K562 (cell line): Measurements from ENCODE around the gene TARS2. TPM values are rescaled to one million over a fixed set of nuclear protein-coding genes. Genes with fewer than 3 reads are reported as not detected.

ENCODE experiments used
- CREM ChIP-seq: IDR thresholded peaks from 2 replicates; pipeline ENCODE4 v1.6.1; 2014; ENCODE audit warnings: antibody characterized with exemption, low read depth
- CXXC5 ChIP-seq: fragments of 250-450 bp; sonication (Bioruptor Pico); IDR thresholded peaks from 2 replicates; pipeline ENCODE4 v1.8.0; 2022; ENCODE audit warnings: inconsistent platforms, mild to moderate bottlenecking, moderate library complexity
- DDX20 ChIP-seq: fragments of 450-650 bp; IDR thresholded peaks from 2 replicates; pipeline ENCODE4 v1.6.1; 2016; ENCODE audit warnings: missing genetic modification characterization, low read depth, mild to moderate bottlenecking, missing compliant biosample characterization, moderate library complexity
- GABPB2 ChIP-seq: fragments of 250-450 bp; sonication (Bioruptor Pico); conservative IDR thresholded peaks from 2 replicates; pipeline ENCODE4 v1.5.1; 2021; ENCODE audit warnings: mild to moderate bottlenecking
- HDAC2 ChIP-seq: fragments of 450-650 bp; IDR thresholded peaks from 2 replicates; pipeline ENCODE4 v1.6.1; 2016; ENCODE audit warnings: mild to moderate bottlenecking
- HNRNPH1 ChIP-seq: fragments of 200-400 bp; formaldehyde crosslinking; optimal IDR thresholded peaks from 2 replicates; pipeline ENCODE3; 2017; ENCODE audit warnings: low read depth, mild to moderate bottlenecking, low read length, moderate library complexity
- KLF1 ChIP-seq: fragments of 450-650 bp; IDR thresholded peaks from 2 replicates; pipeline ENCODE4 v1.6.1; 2016; ENCODE audit warnings: missing genetic modification characterization, missing compliant biosample characterization
- NFIC ChIP-seq: fragments of 450-650 bp; IDR thresholded peaks from 2 replicates; pipeline ENCODE4 v1.6.1; 2017; ENCODE audit warnings: mild to moderate bottlenecking, inconsistent platforms
- NR2F6 ChIP-seq: fragments of 450-650 bp; formaldehyde crosslinking; IDR thresholded peaks from 2 replicates; pipeline ENCODE4 v1.4.0; 2020; ENCODE audit warnings: mild to moderate bottlenecking
- RBBP5 ChIP-seq: fragments of 200-600 bp; sonication (generic); IDR thresholded peaks from 2 replicates; pipeline ENCODE4 v1.6.1; 2012; ENCODE audit warnings: borderline replicate concordance, mild to moderate bottlenecking, low read length, control low read depth, inconsistent platforms; ENCODE audit not compliant: insufficient read depth, poor library complexity, severe bottlenecking
- RFX1 ChIP-seq: fragments of 450-650 bp; IDR thresholded peaks from 2 replicates; pipeline ENCODE4 v1.6.1; 2016; ENCODE audit warnings: mild to moderate bottlenecking, moderate library complexity
- U2AF2 ChIP-seq: fragments of 200-400 bp; formaldehyde crosslinking; optimal IDR thresholded peaks from 2 replicates; pipeline ENCODE3; 2017; ENCODE audit warnings: low read depth, mild to moderate bottlenecking, low read length
- ZFX ChIP-seq: sonication (generic); formaldehyde crosslinking; IDR thresholded peaks from 2 replicates; pipeline ENCODE4 v1.8.0; 2022; ENCODE audit warnings: mild to moderate bottlenecking, missing genetic modification reagents, moderate library complexity
- polyA plus RNA-seq, 8 experiments: library from polyadenylated mRNA; depleted of rRNA in 4 of 8; stranded (reverse) in 5 of 8; unstranded in 3 of 8; fragments of >200 nt; fragmentation: Nextera tagmentation in 2 of 8; fragmentation: Illumina TruSeq in 1 of 8; extraction: Ambion mirVana in 2 of 8; extraction: Trizol in 1 of 8; gene quantifications; 2 replicates each; pipeline versions ENCODE4 v1.2.1 to v1.2.3, GENCODE V29; 2011 to 2014; ENCODE audit warnings: inconsistent platforms in 1 of 8, missing spikeins in 1 of 8
- total RNA-seq, 7 experiments: library from RNA; depleted of rRNA in 6 of 7; stranded (reverse); fragments of >200 nt in 6 of 7; fragmentation: Illumina TruSeq in 2 of 7; extraction: Trizol in 2 of 7; gene quantifications; 2 replicates each; pipeline versions ENCODE4 v1.2.1 to v1.2.3, GENCODE V29; 2011 to 2021; ENCODE audit warnings: low replicate concordance in 1 of 7
- TF ChIP-seq, protein P1 (sequence below): sonication (generic); IDR thresholded peaks from 2 replicates; pipeline ENCODE4 v1.6.1; 2016
- TF ChIP-seq, protein P2 (sequence below), 2 experiments: fragments of 150-350 bp in 1 of 2; IDR thresholded peaks; 2 replicates each; pipeline ENCODE4 v1.6.1; 2012 to 2016; ENCODE audit warnings: low read depth in 2 of 2, low read length in 2 of 2, mild to moderate bottlenecking in 1 of 2, moderate library complexity in 1 of 2
- TF ChIP-seq, protein P3 (sequence below): fragments of 450-650 bp; IDR thresholded peaks from 2 replicates; pipeline ENCODE4 v1.6.1; 2016
- TF ChIP-seq, protein P4 (sequence below): fragments of 450-650 bp; IDR thresholded peaks from 2 replicates; pipeline ENCODE4 v1.6.1; 2017; ENCODE audit warnings: mild to moderate bottlenecking, moderate library complexity

TARS2 gene
- total and polyA plus RNA-seq, 9 of the 15 experiments (the other 6 are each of a cell fraction or from before 2014, with no cell fraction given): 17.0 to 64.2 (median 39.4) TPM

DNA sequence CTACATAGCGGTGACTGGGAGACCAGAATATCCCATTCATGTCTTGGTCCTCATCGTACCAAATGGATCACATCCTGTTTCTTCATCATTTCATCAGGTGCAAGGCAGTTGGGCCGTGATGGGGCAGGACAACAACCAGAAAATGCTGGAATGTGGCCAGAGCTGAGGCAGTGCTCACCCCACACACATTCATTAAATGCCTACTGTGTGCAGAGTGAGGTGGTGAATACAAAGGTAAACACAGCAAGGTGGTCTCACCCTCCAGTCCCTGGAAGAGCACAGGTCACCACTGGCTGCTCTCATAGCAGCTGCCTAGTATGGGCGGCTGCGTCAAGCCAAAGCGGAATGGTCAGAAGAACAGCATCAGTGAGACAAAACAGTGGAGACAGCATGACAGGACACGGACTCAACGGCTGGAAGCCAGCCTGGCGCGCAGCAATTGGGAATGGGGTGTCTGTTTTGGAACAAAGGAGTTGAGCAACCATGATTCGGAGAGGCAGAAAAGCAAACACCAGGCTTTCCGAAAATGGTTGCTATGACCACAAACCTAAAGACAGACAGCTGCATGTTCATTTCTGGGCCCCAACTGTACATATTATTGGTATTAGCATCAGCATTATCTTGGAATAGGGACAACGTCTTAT, 56.4 kb downstream of the TARS2 start (continued):
- TF ChIP-seq HDAC2: no peak
- no peak for TF ChIP-seq U2AF2
- peak; percentile 18; the same call in 1 of the 2 replicates for TF ChIP-seq CXXC5 (CRISPR knock-in tag)
- TF ChIP-seq RBBP5: no peak
- no peak for TF ChIP-seq HNRNPH1
- TF ChIP-seq DDX20 (tag): no peak
- TF ChIP-seq, protein P1, sequence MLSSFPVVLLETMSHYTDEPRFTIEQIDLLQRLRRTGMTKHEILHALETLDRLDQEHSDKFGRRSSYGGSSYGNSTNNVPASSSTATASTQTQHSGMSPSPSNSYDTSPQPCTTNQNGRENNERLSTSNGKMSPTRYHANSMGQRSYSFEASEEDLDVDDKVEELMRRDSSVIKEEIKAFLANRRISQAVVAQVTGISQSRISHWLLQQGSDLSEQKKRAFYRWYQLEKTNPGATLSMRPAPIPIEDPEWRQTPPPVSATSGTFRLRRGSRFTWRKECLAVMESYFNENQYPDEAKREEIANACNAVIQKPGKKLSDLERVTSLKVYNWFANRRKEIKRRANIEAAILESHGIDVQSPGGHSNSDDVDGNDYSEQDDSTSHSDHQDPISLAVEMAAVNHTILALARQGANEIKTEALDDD: no peak
- no peak for TF ChIP-seq KLF1 (tag)
- no peak for TF ChIP-seq NR2F6 (CRISPR knock-in tag)
- TF ChIP-seq, protein P2, sequence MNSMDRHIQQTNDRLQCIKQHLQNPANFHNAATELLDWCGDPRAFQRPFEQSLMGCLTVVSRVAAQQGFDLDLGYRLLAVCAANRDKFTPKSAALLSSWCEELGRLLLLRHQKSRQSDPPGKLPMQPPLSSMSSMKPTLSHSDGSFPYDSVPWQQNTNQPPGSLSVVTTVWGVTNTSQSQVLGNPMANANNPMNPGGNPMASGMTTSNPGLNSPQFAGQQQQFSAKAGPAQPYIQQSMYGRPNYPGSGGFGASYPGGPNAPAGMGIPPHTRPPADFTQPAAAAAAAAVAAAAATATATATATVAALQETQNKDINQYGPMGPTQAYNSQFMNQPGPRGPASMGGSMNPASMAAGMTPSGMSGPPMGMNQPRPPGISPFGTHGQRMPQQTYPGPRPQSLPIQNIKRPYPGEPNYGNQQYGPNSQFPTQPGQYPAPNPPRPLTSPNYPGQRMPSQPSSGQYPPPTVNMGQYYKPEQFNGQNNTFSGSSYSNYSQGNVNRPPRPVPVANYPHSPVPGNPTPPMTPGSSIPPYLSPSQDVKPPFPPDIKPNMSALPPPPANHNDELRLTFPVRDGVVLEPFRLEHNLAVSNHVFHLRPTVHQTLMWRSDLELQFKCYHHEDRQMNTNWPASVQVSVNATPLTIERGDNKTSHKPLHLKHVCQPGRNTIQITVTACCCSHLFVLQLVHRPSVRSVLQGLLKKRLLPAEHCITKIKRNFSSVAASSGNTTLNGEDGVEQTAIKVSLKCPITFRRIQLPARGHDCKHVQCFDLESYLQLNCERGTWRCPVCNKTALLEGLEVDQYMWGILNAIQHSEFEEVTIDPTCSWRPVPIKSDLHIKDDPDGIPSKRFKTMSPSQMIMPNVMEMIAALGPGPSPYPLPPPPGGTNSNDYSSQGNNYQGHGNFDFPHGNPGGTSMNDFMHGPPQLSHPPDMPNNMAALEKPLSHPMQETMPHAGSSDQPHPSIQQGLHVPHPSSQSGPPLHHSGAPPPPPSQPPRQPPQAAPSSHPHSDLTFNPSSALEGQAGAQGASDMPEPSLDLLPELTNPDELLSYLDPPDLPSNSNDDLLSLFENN (IDR thresholded peaks at IDR 0.05; ENCODE audit: low read depth in 2 of 2, low read length in 2 of 2): no peak
- TF ChIP-seq, protein P3, sequence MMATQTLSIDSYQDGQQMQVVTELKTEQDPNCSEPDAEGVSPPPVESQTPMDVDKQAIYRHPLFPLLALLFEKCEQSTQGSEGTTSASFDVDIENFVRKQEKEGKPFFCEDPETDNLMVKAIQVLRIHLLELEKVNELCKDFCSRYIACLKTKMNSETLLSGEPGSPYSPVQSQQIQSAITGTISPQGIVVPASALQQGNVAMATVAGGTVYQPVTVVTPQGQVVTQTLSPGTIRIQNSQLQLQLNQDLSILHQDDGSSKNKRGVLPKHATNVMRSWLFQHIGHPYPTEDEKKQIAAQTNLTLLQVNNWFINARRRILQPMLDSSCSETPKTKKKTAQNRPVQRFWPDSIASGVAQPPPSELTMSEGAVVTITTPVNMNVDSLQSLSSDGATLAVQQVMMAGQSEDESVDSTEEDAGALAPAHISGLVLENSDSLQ: peak; percentile 39; the same call in 1 of the 2 replicates
- no peak for TF ChIP-seq GABPB2 (CRISPR knock-in tag)
- peak; percentile 72; the same call in 1 of the 2 replicates for TF ChIP-seq RFX1
- peak; percentile 50; the same call in 1 of the 2 replicates for TF ChIP-seq NFIC
- TF ChIP-seq, protein P4, sequence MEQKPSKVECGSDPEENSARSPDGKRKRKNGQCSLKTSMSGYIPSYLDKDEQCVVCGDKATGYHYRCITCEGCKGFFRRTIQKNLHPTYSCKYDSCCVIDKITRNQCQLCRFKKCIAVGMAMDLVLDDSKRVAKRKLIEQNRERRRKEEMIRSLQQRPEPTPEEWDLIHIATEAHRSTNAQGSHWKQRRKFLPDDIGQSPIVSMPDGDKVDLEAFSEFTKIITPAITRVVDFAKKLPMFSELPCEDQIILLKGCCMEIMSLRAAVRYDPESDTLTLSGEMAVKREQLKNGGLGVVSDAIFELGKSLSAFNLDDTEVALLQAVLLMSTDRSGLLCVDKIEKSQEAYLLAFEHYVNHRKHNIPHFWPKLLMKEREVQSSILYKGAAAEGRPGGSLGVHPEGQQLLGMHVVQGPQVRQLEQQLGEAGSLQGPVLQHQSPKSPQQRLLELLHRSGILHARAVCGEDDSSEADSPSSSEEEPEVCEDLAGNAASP: no peak
- no peak for TF ChIP-seq CREM
- no peak for TF ChIP-seq ZFX
